Stimulated activated CD8-positive, alpha-beta memory T cell treated with anti-CD3 and anti-CD28 coated beads, Interleukin-15, amount 100 ng/mL, for 48 hours (primary cell): Measurements from ENCODE around the gene IL1A.

Experiments used
- DNase-seq, 2 donors: peaks; one replicate each; pipeline ENCODE4 v3.0.0-alpha.2; 2020; ENCODE audit warnings: low read depth in 2 of 2

The IL1A gene

GRCh38 chr2:112762276-112762675 is 22.0 kb downstream of the IL1A start:
- DNase-seq: no peak

- no peak for DNase-seq
Observed at GRCh38 chr2:112760149-112760548, 24.1 kb downstream of the IL1A start.

- DNase-seq: no peak
Observed at GRCh38 chr2:112758711-112759110, 25.6 kb downstream of the IL1A start.

- no peak for DNase-seq
Observed at GRCh38 chr2:112757265-112757664, 27.0 kb downstream of the IL1A start.

GRCh38 chr2:112756207-112756606 is 28.1 kb downstream of the IL1A start:
- DNase-seq: no peak

GRCh38 chr2:112755444-112755843 is 28.8 kb downstream of the IL1A start:
- DNase-seq: no peak

- DNase-seq: no peak
Observed at GRCh38 chr2:112754564-112754963, 29.7 kb downstream of the IL1A start.

GRCh38 chr2:112752667-112753066 is 31.6 kb downstream of the IL1A start:
- DNase-seq: no peak

- DNase-seq: no peak
Observed at GRCh38 chr2:112751451-112752197, 32.7 kb downstream of the IL1A start.

GRCh38 chr2:112750560-112750843 is 33.8 kb downstream of the IL1A start:
- no peak for DNase-seq

GRCh38 chr2:112749755-112750559 is 34.3 kb downstream of the IL1A start:
- peak; percentile 63 to 64 for DNase-seq

GRCh38 chr2:112740527-112740926 is 43.8 kb downstream of the IL1A start:
- DNase-seq: no peak

GRCh38 chr2:112737542-112738232 is 46.6 kb downstream of the IL1A start:
- DNase-seq: no peak

GRCh38 chr2:112733871-112734270 is 50.4 kb downstream of the IL1A start:
- DNase-seq: no peak

- no peak for DNase-seq
Observed at GRCh38 chr2:112733456-112733855, 50.8 kb downstream of the IL1A start.

- no peak for DNase-seq
Observed at GRCh38 chr2:112731479-112731878, 52.8 kb downstream of the IL1A start.

- no peak for DNase-seq
Observed at GRCh38 chr2:112730791-112731190, 53.5 kb downstream of the IL1A start.

- no peak for DNase-seq
Observed at GRCh38 chr2:112730216-112730615, 54.1 kb downstream of the IL1A start.

GRCh38 chr2:112728378-112729175 is 55.7 kb downstream of the IL1A start:
- DNase-seq: no peak

GRCh38 chr2:112728029-112728362 is 56.3 kb downstream of the IL1A start:
- no peak for DNase-seq

GRCh38 chr2:112727276-112728028 is 56.8 kb downstream of the IL1A start:
- no peak for DNase-seq
